Measurements from ENCODE around the gene LNX1.

GRCh38 chr4:53586121-53586816, 5.0 kb downstream of the LNX1 start:
- TF ChIP-seq POLR2A (IDR thresholded peaks at IDR 0.05; ENCODE audit: low read length) = no peak
- TF ChIP-seq GATA1 (IDR thresholded peaks at IDR 0.05; ENCODE audit: low read depth, low read length) = no peak
